Cardiac muscle cell (in vitro differentiated cells and primary cell): ENCODE results near the gene ZC3H4. TPM values are rescaled to one million over a fixed set of nuclear protein-coding genes. Genes with fewer than 3 reads are reported as not detected.

Experiments used
- DNase-seq, 2 donors: peaks; one replicate each; pipeline versions ENCODE4 v3.0.0 to v3.0.0-alpha.2; 2010 to 2017; ENCODE audit warnings: low read depth in 1 of 2, low spot score in 1 of 2
- H3K27ac ChIP-seq: fragments of 200-600 bp; sonication (generic); 2 replicates; pipeline ENCODE4 v1.5.1; 2016
- H3K27me3 ChIP-seq: fragments of 200-600 bp; sonication (generic); 2 replicates; pipeline ENCODE4 v1.6.0; 2016; ENCODE audit warnings: control low read depth
- H3K36me3 ChIP-seq: fragments of 200-600 bp; sonication (generic); 2 replicates; pipeline ENCODE4 v1.5.1; 2016; ENCODE audit warnings: control low read depth
- H3K4me1 ChIP-seq: fragments of 200-600 bp; sonication (generic); 2 replicates; pipeline ENCODE4 v1.8.1; 2017; ENCODE audit warnings: low read depth, mild to moderate bottlenecking, mixed run types
- H3K4me3 ChIP-seq: fragments of 200-600 bp; sonication (generic); 2 replicates; pipeline ENCODE4 v1.5.1; 2016; ENCODE audit warnings: mild to moderate bottlenecking
- H3K9me3 ChIP-seq: fragments of 200-600 bp; sonication (generic); 2 replicates; pipeline ENCODE4 v1.5.1; 2017; ENCODE audit warnings: low read depth, mild to moderate bottlenecking, control low read depth
- CTCF ChIP-seq: IDR thresholded peaks from 2 replicates; pipeline ENCODE4 v1.5.1; 2012; ENCODE audit warnings: low read depth, mild to moderate bottlenecking, low read length
- polyA plus RNA-seq: library from polyadenylated mRNA; unstranded; fragments of >200 nt; fragmentation: Nextera tagmentation; extraction: Ambion mirVana; gene quantifications from 2 replicates; pipeline ENCODE4 v1.2.1, GENCODE V29; 2016
- total RNA-seq: library from RNA; depleted of rRNA; stranded (reverse); fragments of >200 nt; gene quantifications from 2 replicates; pipeline ENCODE4 v1.2.3, GENCODE V29; 2016

ZC3H4 gene
- total and polyA plus RNA-seq, 2 experiments from 2014 or later, result 5.0 to 34.6 TPM

- no peaks in the 10 kb centered on the region for H3K36me3 ChIP-seq
- TF ChIP-seq CTCF, result no peak
- peaks cover 20% of the 10 kb centered on the region for H3K4me1 ChIP-seq
- peak overlapping the region; percentile 79 for H3K4me3 ChIP-seq
- peak overlapping the region; percentile 100 for H3K27ac ChIP-seq
- H3K9me3 ChIP-seq, result no peaks in the 10 kb centered on the region
- peak; percentile 85 to 94 for DNase-seq
- H3K27me3 ChIP-seq, result no peaks in the 10 kb centered on the region
Measured at GRCh38 chr19:47112166-47112996, 1.2 kb downstream of the ZC3H4 start.

GRCh38 chr19:47111682-47112165, 1.9 kb downstream of the ZC3H4 start:
- H3K36me3 ChIP-seq, result no peaks in the 10 kb centered on the region
- H3K27me3 ChIP-seq, result no peaks in the 10 kb centered on the region
- no peaks in the 10 kb centered on the region for H3K9me3 ChIP-seq
- no peak for DNase-seq
- peaks cover 23% of the 10 kb centered on the region for H3K4me1 ChIP-seq
- TF ChIP-seq CTCF, result no peak
- H3K4me3 ChIP-seq, result peak overlapping the region; percentile 79
- H3K27ac ChIP-seq, result peak overlapping the region; percentile 100

GRCh38 chr19:47111006-47111621, 2.5 kb downstream of the ZC3H4 start:
- DNase-seq, result no peak
- peak overlapping the region; percentile 100 for H3K27ac ChIP-seq
- TF ChIP-seq CTCF, result no peak

GRCh38 chr19:47110521-47111005, 3.0 kb downstream of the ZC3H4 start:
- no peaks in the 10 kb centered on the region for H3K9me3 ChIP-seq
- no peaks in the 10 kb centered on the region for H3K36me3 ChIP-seq
- peak overlapping the region; percentile 79 for H3K4me3 ChIP-seq
- no peak for TF ChIP-seq CTCF
- DNase-seq, result no peak
- H3K27ac ChIP-seq, result peak overlapping the region; percentile 100
- H3K27me3 ChIP-seq, result no peaks in the 10 kb centered on the region
- peaks cover 33% of the 10 kb centered on the region for H3K4me1 ChIP-seq

More at GRCh38 chr19:47111006-47111621, 2.5 kb downstream of the ZC3H4 start:
- Histone ChIP-seq H3K4me3 (peak overlapping the region; percentile 79), H3K4me1 (peaks cover 29% of the 10 kb centered on the region), H3K27me3 (no peaks in the 10 kb centered on the region), H3K36me3 (no peaks in the 10 kb centered on the region), H3K9me3 (no peaks in the 10 kb centered on the region)

- DNase-seq, result peak in 1 of 2 donors; percentile 61
- no peak for TF ChIP-seq CTCF
- H3K9me3 ChIP-seq, result no peaks in the 10 kb centered on the region
Measured at GRCh38 chr19:47109541-47110375, 3.8 kb downstream of the ZC3H4 start.

More at GRCh38 chr19:47109541-47110375, 3.8 kb downstream of the ZC3H4 start:
- Histone ChIP-seq H3K4me1 (peaks cover 33% of the 10 kb centered on the region), H3K36me3 (no peaks in the 10 kb centered on the region), H3K27ac (no peak overlapping the region), H3K4me3 (peak overlapping the region; percentile 79), H3K27me3 (no peaks in the 10 kb centered on the region)
